Large intestine (tissue), 3 donors: Measurements from ENCODE around the gene MAD1L1. TPM values are rescaled to one million over a fixed set of nuclear protein-coding genes. Genes with fewer than 3 reads are reported as not detected.
A peak's percentile ranks its signal among the peaks of the same experiment; 100 is the strongest.

Experiments
- DNase-seq, 2 donors: peaks; one replicate each; pipeline versions ENCODE4 v3.0.0 to v3.0.0-alpha.2; 2013
- H3K27ac ChIP-seq: one replicate; pipeline ENCODE4 v1.5.1; 2013; ENCODE audit warnings: low read length
- H3K27me3 ChIP-seq: 2 replicates; pipeline ENCODE4 v1.6.1; 2013; ENCODE audit warnings: low read length; ENCODE audit not compliant: control insufficient read depth, insufficient read depth
- H3K36me3 ChIP-seq: 2 replicates; pipeline ENCODE4 v1.6.1; 2013; ENCODE audit warnings: low read length; ENCODE audit not compliant: control insufficient read depth, insufficient read depth
- H3K4me1 ChIP-seq: one replicate; pipeline ENCODE4 v1.6.1; 2013; ENCODE audit warnings: low read length; ENCODE audit not compliant: control insufficient read depth, insufficient read depth
- H3K4me3 ChIP-seq: one replicate; pipeline ENCODE4 v1.5.1; 2013; ENCODE audit warnings: low read length
- H3K9me3 ChIP-seq: one replicate; pipeline ENCODE4 v1.6.1; 2013; ENCODE audit warnings: mild to moderate bottlenecking, low read depth, low read length, moderate library complexity; ENCODE audit not compliant: control insufficient read depth
- WGBS: methylation state at CpG from one replicate; pipeline ENCODE4 v1.1.5; 2013; ENCODE audit warnings: low lambda C conversion rate; ENCODE audit not compliant: insufficient coverage; 5-methylcytosine and 5-hydroxymethylcytosine counted together
- polyA plus RNA-seq: library from polyadenylated mRNA; unstranded; fragments of 120-200 nt; gene quantifications from one replicate; pipeline ENCODE4 v1.2.1, GENCODE V29; 2013

Gene MAD1L1
- polyA plus RNA-seq, 1 donor, result 15.1 TPM

DNA sequence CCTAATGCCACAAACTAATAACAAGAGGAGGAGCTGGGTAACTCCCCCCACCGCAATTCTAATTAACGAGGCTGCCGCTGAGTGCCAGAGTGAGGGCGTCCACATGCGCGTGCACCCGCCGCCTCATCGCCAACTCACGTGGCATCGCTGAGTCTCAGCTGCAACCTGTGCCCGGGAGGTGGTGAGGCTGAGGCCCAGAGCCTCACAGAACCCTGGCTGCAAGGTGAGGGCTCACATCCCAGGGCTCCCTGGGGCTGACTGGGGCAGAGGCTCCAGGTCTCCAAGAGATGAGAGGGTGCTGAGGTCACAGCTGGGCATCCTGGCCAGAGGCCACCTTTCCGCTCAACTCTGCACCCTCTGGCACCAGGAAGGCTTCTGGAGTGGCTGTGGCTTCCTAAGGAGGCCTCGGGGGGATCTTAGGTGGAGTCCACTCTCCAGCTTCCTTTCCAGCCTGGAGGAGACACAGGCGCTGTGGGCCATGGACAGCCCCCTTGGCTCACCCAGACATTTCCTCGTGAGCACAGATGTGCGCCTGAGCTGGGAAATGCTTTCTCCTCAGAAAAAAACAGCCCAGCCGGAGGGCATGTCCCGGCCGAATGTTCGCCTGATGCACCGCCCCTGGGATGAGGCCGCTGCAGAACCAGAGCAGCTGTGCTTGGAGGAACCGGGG is 242.6 kb downstream of the MAD1L1 start:
- peak in 1 of 2 donors; percentile 18 for DNase-seq
- no peak overlapping the region for H3K27ac ChIP-seq
- H3K36me3 ChIP-seq, result peaks cover 3% of the 10 kb centered on the region
- no CpG with 5 or more reads among the region's 24 CpGs for WGBS
- H3K27me3 ChIP-seq, result no peaks in the 10 kb centered on the region
- no peaks in the 10 kb centered on the region for H3K4me1 ChIP-seq
- no peak overlapping the region for H3K4me3 ChIP-seq
- H3K9me3 ChIP-seq, result no peaks in the 10 kb centered on the region

DNA sequence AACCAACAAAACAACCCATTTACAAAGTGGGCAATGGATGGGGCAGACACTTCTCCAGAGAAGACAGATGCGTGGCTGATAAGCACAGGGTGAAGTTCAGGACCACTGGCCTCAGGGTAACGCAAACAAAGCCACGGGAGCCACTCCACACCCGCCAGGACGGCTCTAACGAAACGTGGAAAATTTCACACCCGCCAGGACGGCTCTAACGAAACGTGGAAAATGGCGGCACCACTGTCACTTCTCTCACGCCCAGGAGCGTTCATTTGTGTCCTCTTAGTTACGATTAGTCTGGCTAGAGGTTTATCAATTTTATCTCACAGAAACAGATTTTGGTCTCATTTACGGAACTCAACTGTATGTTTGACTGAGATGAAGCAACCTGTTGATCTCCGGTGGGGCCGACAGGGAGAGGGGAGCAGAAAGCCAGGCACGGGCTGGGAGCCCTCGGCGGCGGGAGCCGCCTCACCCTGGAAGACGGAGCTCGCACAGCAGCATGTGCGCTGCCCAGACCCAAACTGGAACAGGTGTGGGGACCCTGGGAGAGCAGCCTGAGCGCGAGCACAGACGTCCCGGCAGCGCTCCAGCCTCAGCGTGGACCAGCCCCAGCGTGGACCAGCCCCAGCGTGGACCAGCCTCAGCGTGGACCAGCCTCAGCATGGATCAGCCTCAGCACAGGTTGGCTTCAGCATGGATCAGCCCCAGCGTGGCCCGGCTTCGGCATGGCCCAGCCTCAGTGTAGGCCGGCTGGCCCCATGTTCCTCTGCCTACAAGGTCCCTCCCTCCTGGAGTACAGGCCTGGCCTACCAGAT is 243.5 kb downstream of the MAD1L1 start:
- no peak for DNase-seq
- Histone ChIP-seq H3K27ac (no peak overlapping the region), H3K9me3 (no peaks in the 10 kb centered on the region), H3K4me1 (no peaks in the 10 kb centered on the region), H3K4me3 (no peak overlapping the region), H3K36me3 (peaks cover 3% of the 10 kb centered on the region), H3K27me3 (no peaks in the 10 kb centered on the region)
- WGBS, result no CpG with 5 or more reads among the region's 39 CpGs

DNA sequence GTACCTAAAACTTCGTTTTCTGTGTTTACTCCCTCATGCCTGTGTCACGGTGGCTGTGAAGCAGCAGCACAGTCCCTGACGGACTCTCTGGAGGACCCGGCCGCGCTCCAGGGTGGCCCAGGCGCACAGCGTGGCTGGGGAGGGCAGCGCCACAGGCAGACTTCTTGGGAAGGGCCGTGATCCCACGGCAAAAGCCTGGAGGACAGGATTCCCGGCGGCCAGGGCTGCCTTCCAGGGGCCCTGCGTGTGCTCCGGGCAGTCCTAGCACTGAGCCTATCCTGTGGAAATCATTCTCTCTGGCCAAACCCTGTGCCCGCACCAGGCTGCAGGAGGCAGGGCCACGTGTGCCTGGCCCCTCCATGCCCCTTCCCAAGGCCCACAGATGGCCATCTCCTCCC is 244.2 kb downstream of the MAD1L1 start:
- H3K36me3 ChIP-seq, result peaks cover 3% of the 10 kb centered on the region
- no peak for DNase-seq
- H3K4me3 ChIP-seq, result no peak overlapping the region
- no peaks in the 10 kb centered on the region for H3K27me3 ChIP-seq
- no peak overlapping the region for H3K27ac ChIP-seq
- WGBS, result no CpG with 5 or more reads among the region's 17 CpGs
- H3K4me1 ChIP-seq, result no peaks in the 10 kb centered on the region
- H3K9me3 ChIP-seq, result no peaks in the 10 kb centered on the region

DNA sequence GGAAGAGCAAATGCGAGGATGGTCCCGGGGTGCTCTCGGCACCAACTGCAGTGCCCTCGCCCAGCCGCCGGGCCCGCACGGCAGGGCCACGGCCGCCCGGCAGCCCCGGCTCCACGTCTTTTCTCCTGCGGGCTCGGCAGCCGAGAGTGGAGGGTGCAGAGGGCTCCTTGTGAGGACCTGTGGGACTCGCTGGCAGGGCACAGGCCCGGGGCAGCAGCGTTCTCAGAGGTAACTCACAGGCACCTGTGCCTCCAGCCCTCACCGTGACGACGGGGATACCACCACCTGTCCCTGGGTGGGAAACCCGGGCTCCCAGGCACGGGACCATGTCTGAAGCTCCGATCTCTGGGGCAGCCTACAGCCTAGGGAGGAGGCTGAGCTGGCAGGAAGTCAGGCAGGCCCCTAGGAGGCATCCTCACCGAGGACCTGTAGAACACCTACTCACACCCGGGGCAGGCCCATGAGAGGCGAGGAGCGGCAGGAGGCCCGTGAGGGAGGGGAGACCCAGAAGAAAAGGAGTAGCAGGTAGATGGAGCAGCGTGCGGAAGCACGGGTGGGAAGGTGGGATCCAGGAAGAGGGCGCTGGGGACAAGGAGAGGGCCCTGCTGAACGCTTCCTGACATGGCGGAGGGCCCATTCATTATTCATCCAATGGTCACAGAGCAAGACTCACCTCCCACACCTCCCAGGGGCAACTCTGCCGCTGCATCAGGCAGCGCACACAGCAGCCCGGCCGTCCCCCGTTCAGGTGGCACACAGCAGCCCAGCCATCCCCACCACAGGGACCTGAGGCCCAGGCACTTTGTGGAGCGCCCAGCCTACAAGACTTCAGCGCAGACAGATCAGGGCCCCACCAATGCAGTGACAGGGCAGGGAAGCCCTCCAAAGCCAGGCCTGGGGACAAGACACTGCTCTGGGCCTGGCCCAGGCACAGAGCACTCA is 244.9 kb downstream of the MAD1L1 start:
- H3K36me3 ChIP-seq, result peaks cover 3% of the 10 kb centered on the region
- WGBS, result no CpG with 5 or more reads among the region's 43 CpGs
- H3K27ac ChIP-seq, result no peak overlapping the region
- H3K4me1 ChIP-seq, result no peaks in the 10 kb centered on the region
- H3K4me3 ChIP-seq, result no peak overlapping the region
- no peaks in the 10 kb centered on the region for H3K27me3 ChIP-seq
- no peaks in the 10 kb centered on the region for H3K9me3 ChIP-seq
- no peak for DNase-seq

DNA sequence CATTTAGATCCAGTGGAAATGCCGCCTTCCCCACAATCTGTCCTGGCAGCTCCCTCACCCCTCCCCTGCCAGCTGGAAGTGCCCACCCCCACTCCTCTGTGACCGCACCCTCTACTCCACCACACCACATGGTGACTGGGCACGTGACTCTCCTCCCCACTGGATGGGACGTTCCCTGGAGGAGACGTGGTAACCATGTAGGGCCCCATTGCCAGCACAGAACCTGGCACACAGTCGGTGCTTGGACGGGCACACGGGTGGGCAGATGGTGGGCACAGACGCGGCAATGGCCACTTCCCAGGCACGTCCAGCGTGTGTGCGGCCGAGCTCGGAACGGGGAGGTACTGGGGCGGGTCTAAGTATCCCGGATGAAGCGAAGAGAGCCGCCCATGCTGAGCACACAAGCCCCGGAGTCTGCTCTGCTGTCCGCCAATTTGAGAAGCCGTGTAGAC is 245.6 kb downstream of the MAD1L1 start:
- Histone ChIP-seq H3K4me1 (no peaks in the 10 kb centered on the region), H3K36me3 (peaks cover 3% of the 10 kb centered on the region), H3K4me3 (no peak overlapping the region), H3K9me3 (no peaks in the 10 kb centered on the region), H3K27ac (no peak overlapping the region), H3K27me3 (no peaks in the 10 kb centered on the region)
- DNase-seq, result no peak
- no CpG with 5 or more reads among the region's 23 CpGs for WGBS

DNA sequence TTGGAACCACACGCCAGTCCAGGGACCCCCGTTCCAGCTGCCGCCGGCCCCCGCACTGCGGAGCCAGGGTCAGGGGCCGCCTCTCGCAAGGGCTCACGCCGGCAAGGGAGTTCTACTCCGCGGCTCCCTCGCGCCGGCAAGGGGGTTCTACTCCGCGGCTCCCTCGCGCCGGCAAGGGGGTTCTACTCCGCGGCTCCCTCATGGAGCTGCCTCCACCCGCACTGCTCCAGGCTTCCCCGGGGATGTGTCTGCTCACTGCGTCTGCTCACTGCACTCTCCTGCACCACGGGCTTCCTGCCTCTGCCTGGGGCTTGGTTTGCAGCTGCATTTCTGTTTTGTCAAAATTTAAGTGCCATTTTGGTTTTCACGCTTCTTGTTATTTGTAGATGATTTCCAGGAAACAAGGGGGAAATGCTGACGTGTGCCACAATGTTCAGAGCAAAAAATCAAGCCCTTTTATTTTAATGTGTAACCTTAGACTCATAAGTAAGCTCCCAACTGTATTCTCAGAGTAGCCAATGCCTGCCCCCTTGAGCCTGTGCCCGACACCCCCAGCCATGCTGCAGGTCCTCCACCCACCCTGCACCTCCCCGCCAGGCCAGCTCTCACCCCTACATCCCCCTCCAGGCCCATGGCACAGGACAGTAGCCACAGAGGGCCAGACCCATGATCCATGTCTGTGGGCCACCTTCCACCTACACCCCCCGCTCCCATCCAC is 246.2 kb downstream of the MAD1L1 start:
- H3K36me3 ChIP-seq, result peaks cover 3% of the 10 kb centered on the region
- 100% methylated on average over 1 of the region's 31 CpGs for WGBS
- no peak for DNase-seq
- no peaks in the 10 kb centered on the region for H3K9me3 ChIP-seq
- H3K27me3 ChIP-seq, result no peaks in the 10 kb centered on the region
- no peaks in the 10 kb centered on the region for H3K4me1 ChIP-seq
- H3K27ac ChIP-seq, result no peak overlapping the region
- H3K4me3 ChIP-seq, result no peak overlapping the region

DNA sequence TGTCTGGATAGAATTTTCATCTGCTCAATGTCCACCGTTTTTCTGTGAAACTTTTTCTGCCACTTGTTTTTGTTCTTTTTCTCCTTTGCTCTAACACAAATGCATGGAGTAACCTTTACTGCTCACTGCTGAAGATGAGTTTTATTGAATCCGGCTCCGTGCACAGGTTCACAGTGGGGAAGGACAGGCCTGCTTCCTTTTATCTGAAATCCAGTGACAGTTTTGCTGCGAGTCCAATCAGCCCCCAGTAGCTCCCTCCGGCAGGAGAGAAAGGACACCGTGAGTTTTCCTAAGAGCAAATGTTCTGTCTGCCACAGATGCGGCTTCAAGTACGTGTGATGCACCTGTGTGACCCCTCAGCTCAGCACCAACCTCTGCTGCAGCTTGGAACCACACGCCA is 246.8 kb downstream of the MAD1L1 start:
- H3K4me3 ChIP-seq, result no peak overlapping the region
- DNase-seq, result no peak
- H3K4me1 ChIP-seq, result no peaks in the 10 kb centered on the region
- peaks cover 3% of the 10 kb centered on the region for H3K36me3 ChIP-seq
- no peaks in the 10 kb centered on the region for H3K27me3 ChIP-seq
- no peaks in the 10 kb centered on the region for H3K9me3 ChIP-seq
- 80% methylated on average over 1 of the region's 9 CpGs for WGBS
- H3K27ac ChIP-seq, result no peak overlapping the region

DNA sequence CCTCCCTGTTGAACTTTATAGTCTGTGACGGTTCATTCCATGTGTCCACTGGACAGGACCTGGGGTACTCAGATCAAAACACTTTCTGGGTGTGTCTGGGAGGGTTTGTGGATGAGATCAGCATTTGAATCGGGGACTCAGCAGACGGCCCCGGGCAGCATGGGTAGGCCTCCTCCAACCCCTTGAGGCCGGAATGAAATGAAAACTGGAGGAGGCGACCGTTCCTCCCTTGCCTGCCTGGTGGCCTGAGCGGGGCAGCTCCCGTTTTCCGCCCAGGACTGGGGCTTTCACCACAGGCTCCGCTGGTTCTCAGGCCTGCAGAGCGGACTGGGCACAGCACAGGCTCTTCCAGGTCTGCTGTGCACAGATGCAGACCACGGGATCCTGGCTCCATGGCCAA is 247.7 kb downstream of the MAD1L1 start:
- DNase-seq, result no peak
- H3K4me3 ChIP-seq, result no peak overlapping the region
- peaks cover 3% of the 10 kb centered on the region for H3K36me3 ChIP-seq
- no peak overlapping the region for H3K27ac ChIP-seq
- no CpG with 5 or more reads among the region's 13 CpGs for WGBS
- H3K9me3 ChIP-seq, result no peaks in the 10 kb centered on the region
- no peaks in the 10 kb centered on the region for H3K4me1 ChIP-seq
- no peaks in the 10 kb centered on the region for H3K27me3 ChIP-seq

DNA sequence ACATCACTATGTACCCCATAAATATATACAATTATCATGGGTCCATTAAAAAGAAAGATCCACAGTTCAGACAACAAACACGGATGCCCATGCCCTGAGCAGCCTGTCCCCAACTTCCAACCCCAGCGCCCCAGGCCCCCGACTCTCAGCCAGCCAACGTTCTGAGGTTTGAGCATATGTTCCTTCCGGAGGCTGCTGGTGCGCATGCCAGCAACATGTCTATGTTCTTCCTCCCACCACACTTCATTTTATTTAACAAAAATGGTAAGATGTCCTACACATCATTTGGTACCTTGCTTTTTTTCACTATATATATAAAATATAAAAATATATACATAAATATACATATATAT is 250.9 kb downstream of the MAD1L1 start:
- WGBS, result no CpG with 5 or more reads among the region's 6 CpGs
- H3K4me3 ChIP-seq, result no peak overlapping the region
- no peaks in the 10 kb centered on the region for H3K27me3 ChIP-seq
- peaks cover 4% of the 10 kb centered on the region for H3K36me3 ChIP-seq
- H3K27ac ChIP-seq, result no peak overlapping the region
- H3K9me3 ChIP-seq, result peaks cover 13% of the 10 kb centered on the region
- no peaks in the 10 kb centered on the region for H3K4me1 ChIP-seq
- DNase-seq, result no peak
